DMS153 (cell line): ENCODE measurements around the gene MCM3AP.

Experiments used
- DNase-seq: peaks from one replicate; lab custom pipeline; 2025; lab: John Stamatoyannopoulos, UW

Gene MCM3AP

GRCh38 chr21:46217511-46218196 lies 67.8 kb downstream of the MCM3AP start:
- no peak for DNase-seq

- no peak for DNase-seq
These were observed 69.2 kb downstream of the MCM3AP start for GRCh38 chr21:46216132-46216747.

- DNase-seq, result no peak
These were observed 69.8 kb downstream of the MCM3AP start for GRCh38 chr21:46215436-46216131.

GRCh38 chr21:46214478-46215340 lies 70.7 kb downstream of the MCM3AP start:
- DNase-seq, result no peak

- DNase-seq, result no peak
These were observed 71.7 kb downstream of the MCM3AP start for GRCh38 chr21:46213620-46214286.

- DNase-seq, result no peak
These were observed 72.5 kb downstream of the MCM3AP start for GRCh38 chr21:46212721-46213484.

GRCh38 chr21:46211786-46212720 lies 73.4 kb downstream of the MCM3AP start:
- DNase-seq, result no peak

GRCh38 chr21:46211376-46211775 lies 74.0 kb downstream of the MCM3AP start:
- no peak for DNase-seq

- no peak for DNase-seq
These were observed 74.9 kb downstream of the MCM3AP start for GRCh38 chr21:46210378-46211136.

GRCh38 chr21:46208761-46209721 lies 76.4 kb downstream of the MCM3AP start:
- no peak for DNase-seq

- no peak for DNase-seq
These were observed 77.4 kb downstream of the MCM3AP start for GRCh38 chr21:46207920-46208591.

- DNase-seq, result no peak
These were observed 78.1 kb downstream of the MCM3AP start for GRCh38 chr21:46207006-46207919.

GRCh38 chr21:46206163-46207005 lies 79.0 kb downstream of the MCM3AP start:
- DNase-seq, result no peak

- no peak for DNase-seq
These were observed 79.6 kb downstream of the MCM3AP start for GRCh38 chr21:46205766-46206162.

GRCh38 chr21:46205166-46205565 lies 80.2 kb downstream of the MCM3AP start:
- DNase-seq, result no peak
